Islet of Langerhans (tissue), 1 donor: ENCODE data around the gene CTSZ.
"Not testable (repeated sequence)": the region's sequence is repeated elsewhere in the genome, so short reads cannot be mapped to it uniquely, and the experiment has no call there.

Experiments
- FAIRE-seq: peaks from one replicate; lab custom pipeline; 2011; peaks lifted over from hg19 to GRCh38; lab: Jason Lieb, UNC

The CTSZ gene

DNA sequence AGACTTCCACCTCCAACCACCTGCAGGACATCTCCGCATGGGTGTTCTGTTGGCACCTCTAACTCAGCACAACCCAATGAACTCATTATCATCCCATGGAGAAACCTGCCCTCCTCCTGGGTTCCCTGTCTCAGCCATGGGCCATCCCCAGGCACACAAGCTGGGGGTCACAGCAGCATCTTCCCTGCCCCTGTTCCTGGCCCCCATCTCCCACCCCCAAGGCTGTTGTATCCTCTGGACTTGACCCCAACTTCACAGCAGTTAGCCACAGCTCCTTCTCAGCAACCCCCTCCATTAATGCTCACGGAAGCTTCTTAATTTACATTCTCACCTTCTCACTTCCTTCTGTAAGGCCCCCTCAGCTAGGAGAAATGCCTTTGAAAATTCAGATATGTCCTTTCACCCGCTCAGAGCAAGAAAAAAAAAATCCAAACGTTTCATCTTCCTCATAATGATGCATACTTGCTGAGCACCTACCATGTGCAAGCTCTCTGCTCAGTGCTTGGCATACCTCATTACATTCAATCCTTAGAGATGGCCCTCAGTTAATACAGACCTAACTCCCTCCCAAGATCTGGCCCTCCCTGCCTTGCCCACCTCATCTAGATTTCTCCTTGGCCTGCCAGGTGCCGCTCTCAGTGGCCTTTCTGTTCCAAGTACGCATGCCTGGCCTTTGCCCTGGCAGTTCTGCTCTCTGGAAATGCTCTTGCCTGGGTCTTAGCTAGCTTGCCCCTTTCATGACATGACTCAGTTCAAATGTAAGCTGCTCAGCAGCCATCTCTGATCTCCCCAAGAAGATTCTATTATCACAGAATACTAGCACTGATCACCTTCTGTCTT lies 28.5 kb downstream of the CTSZ start:
- FAIRE-seq = no peak

DNA sequence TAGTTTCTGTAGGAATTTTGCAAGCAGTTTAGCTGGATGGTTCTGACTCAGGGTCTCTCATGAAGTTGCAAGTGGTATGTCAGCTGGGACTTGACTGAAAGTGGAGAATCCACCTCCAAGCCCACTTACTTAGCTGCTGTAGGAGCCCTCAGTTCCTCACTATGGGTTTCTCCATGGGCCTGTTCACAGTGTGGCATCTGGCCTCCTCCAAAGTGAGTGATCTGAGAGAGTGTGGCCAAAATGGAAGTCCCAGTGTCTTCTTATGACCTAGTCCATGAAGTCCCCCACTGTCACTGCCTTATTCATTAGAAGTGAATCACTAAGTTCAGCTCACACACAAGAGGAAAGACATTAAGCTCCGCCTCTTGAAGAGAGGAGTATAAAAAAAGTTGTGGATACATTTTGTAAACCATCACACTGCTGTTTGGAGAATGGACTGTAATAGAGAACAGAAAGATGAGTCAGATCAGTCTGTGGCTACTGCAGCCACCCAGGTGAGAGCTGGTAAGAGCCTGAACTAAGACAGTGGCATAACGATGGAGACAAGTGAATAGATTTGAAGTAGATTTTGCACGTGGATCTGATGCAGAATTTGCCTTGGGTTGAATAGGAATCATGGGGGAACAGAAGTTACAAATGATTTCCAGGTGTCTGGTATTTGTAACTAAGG lies 30.9 kb downstream of the CTSZ start:
- FAIRE-seq = no peak

DNA sequence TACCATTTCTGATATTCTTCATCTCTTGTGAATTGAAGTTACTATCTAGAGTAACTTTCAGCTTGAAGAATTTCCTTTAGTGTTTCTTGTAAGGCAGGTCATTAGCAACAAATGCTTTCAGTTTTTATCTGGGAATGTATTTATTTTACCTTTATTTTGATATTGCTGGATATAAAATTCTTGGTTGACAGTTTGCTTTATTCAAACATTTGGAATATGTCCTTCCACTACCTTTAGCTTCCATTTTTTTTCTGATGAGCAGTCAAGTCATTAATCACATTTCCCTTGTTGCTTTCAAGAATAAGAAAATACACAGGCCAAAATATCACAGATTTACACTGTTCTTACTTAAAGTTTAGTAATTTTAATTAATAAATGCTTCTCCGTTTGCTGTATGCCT lies 31.7 kb downstream of the CTSZ start:
- FAIRE-seq = no peak

DNA sequence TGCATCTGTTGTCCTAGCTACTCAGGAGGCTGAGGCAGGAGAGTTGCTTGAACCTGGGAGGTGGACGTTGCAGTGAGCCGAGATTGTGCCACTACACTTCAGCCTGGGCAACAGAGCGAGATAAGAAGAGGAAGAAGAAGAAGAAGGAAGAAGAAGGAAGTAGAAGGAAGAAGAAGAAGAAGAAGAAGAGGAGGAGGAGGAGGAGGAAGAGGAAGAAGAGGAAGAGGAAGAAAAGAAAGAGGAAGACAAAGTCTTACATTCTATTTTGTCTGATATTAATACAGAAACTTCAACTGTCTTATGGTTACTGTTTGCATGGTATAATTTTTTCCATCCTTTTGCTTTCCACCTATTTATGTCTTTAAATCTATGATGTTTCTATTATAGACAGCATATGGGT lies 33.2 kb downstream of the CTSZ start:
- FAIRE-seq = no peak

DNA sequence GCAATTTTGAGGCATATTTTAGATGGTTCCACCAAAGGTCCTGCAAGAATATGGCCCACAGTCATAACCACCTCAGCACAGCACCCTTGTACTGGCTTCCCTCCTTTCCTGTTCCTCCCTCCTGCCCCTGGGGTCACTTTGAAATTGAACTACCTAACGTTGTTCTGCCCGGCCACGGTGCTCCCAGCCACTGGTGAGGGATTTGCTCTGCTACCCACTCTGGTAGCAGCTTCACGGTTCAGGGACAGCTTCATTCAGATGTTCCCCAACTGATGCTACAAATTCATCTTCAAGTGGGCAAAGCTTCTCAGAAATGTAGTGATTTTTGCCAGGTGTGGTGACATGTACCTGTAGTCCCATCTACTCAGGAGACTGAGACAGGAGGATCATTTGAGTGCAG lies 33.9 kb downstream of the CTSZ start:
- no peak for FAIRE-seq

DNA sequence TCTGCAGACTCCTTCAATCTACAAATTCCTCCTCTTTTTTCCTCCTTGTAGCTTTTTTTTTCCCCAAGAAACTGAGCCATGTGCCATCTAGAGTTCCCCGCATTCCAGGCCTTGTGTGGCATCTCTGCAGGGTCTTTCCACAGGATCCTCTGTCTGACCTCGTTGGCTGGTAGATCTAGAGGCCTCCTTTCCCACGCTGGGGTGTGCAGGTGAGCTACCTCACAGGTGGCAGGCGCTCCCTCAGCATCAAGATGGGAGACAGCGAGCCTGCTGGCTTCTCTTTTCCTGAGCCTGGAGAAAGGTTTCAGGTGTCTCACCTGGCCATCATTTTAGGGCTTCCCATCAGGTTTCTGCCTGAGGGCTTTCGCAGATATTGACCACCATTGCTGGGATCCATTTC lies 35.6 kb downstream of the CTSZ start:
- FAIRE-seq = no peak

DNA sequence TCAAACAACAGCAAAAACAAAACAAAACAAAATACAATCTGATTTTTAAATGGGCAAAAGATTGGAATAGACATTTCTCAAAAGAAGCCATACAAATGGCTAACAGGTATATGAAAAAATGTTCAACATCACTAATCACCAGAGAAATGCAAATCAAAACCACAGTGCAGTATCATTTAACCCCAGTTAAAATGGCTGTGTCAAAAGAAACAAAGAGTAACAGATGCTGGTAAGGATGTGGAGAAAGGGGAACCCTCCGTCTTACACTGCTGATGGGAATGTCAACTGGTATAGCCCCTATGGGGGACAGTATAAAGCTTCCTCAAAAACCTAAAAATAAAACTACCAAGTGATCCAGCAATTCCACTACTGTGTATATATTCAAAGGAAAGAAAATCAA lies 36.9 kb downstream of the CTSZ start:
- FAIRE-seq = no peak

DNA sequence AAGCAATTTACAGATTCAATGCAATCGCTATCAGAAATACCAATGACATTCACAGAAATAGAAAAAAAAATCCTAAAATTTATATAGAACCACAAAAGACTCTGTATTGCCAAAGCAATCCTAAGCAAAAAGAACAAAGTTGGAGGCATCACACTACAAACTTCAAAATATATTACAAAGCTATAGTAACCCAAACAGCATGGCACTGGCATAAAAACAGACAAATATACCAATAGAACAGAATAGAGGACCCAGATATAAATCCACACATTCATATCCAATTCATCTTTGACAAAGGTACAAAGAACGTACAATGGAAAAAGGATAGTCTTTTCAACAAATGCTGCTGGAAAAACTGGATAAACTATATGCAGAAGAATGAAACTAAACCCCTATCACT lies 37.6 kb downstream of the CTSZ start:
- FAIRE-seq = no peak

DNA sequence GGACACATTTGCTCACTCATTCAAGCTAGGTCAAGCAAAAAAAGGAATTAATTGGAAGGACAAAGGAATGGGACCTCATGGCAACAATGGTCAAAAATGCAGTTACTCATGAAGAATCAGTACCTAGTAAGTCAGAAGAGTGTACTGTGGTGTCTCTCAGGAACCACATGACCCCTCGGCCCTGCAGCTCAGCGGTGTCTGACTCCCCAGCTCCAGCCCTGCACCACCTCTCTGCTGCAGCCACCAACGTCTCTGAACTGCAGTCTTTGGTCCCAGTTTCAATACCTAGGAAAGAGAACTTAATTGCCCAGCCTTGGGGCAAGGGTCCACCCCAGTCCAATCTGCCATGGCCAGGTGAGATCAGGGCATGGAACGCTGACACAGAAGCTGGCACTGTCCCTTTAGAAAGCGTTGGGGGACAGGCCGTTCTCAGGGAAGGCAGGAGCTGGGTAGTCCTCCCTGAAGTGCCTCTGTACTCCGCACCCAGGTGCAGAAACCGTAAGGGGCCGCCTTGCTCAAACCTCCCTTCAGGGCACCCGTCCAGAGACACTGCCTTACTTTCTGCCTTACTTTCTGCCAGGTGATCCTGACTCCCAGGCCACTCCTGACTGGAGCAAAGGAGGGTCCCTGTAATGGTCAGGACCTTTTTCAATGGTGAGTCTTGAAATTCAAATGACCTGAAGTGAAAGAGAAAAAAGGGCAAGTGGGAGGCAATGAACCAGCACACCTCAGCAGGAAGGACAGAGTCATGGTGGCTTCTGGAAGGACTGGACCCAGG lies 39.2 kb downstream of the CTSZ start:
- FAIRE-seq = no peak

DNA sequence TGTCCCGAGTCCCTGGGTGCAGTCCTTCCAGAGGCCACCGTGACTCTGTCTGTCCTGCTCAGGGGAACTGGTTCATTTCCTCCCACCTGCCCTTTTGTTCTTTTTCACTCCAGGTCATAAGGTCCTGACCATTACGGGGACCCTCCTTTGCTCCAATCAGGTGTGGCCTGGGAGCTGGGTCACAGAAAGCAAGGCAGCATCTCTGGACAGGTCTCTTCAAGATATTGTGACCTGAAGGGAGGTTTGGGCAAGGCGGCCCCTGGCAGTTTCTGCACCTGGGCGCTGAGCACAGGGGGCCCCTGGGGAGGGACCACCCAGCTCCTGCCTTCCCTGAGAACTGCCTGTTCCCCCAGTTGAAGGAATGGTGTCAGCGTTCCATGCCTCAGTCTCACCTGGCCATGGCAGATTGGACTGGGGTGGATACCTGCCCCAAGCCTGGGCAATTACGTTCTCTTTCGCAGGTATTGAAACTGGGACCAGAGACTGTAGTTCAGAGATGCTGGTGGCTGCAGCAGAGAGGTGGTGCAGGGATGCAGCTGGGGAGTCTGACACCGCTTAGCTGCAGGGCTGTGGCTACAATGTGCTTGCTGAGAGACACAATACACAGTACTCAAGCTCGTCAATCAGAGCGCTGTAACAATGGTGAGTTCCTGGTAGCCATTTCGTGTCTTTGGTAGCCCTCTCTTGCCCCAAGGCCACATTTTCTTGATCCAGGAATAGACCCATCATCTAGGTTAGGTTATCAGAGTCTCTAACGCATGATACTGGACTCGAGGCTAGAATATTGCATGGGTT lies 41.6 kb downstream of the CTSZ start:
- no peak for FAIRE-seq

DNA sequence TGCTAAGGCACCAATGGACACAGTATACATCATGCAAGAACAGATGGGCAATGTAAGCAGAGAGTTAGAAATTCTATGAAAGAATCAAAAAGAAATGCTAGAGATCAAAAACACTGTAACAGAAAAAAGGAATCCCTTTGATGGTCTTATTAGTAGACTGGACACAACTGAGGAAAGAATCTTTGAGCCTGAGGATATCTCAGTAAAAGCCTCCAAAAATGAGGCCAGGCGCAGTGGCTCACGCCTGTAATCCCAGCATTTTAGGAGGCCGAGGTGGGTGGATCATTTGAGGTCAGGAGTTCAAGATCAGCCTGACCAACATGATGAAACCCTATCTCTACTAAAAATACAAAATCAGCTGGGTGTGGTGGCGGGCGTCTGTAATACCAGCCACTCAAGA lies 43.1 kb downstream of the CTSZ start:
- not testable (repeated sequence) for FAIRE-seq

DNA sequence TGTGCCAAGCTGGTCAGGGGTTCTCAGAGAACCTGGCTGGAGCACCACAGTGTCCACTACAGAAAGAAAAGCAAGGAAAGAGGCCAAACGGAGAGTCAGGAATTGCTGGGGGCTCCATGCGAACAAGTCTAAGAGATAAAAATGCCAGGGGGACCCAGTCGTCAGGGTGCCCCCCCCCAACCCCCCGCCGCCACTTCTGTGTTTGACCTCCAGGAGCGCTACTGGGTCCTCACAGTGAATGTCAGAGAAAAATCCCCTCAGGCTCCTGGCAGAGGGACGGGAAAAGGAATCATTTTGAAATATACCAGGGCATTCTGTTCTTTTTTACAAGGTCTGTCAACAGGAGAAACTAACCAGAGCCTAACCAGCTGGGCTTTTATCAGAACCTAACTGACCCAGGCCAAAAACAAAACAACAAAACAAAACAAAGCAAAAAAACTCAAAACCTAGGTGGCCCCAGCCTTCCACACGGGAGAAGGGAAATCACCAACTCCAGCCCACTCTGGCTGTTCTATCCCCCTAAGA lies 43.9 kb downstream of the CTSZ start:
- FAIRE-seq = no peak

DNA sequence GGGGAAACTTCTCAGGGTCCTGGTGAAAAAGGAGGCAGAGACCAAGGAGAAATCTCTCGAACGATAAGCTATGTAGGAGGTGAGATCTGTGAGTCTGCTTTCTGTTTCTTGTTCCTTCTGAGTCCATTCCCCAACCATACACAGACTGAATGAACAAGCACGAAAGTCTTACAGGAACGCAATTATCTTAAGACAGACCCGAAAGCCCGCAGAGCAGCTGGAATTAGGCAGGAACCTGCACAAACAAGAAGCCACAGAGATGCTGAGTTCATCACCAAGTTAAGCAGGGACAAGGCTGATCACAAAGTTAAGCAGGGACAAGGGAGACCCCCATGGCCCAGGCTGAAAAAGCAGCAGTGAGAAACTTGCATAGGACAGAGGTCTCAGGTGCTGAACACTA lies 47.4 kb downstream of the CTSZ start:
- FAIRE-seq = no peak

DNA sequence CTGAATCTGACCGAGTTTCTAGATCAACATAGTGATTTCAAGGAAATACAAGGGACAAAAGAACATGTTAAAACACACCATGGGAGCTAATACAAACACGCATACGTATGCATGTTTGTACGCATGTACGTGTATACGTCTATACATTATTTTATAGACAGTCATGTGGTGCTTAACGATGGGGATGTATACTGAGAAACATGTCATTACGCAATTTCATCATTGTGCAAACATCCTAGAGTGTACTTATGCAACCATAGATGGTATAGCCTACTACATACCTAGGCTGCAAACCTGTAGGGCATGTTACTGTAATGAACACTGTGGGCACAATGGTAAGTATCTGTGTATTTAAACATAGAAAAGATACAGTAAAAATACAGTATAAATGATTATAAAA lies 51.0 kb downstream of the CTSZ start:
- no peak for FAIRE-seq

DNA sequence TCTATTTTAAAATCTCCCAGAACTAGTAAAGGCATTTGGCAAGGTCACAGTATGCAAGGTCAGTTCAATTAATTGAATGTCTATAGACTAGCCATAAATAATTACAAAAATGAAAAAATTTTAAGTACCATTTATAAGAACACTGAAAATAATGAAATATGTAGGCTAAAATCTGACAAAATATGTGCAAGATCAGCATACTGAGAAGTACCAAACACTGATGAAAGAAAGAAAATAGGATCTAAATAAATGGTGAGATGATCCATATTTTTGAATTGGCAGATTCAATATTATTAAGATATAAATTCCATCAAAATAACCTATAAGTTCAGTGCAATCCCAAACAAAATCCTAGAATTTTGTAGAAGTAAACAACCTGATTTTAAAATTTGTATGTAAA lies 54.0 kb downstream of the CTSZ start:
- no peak for FAIRE-seq

DNA sequence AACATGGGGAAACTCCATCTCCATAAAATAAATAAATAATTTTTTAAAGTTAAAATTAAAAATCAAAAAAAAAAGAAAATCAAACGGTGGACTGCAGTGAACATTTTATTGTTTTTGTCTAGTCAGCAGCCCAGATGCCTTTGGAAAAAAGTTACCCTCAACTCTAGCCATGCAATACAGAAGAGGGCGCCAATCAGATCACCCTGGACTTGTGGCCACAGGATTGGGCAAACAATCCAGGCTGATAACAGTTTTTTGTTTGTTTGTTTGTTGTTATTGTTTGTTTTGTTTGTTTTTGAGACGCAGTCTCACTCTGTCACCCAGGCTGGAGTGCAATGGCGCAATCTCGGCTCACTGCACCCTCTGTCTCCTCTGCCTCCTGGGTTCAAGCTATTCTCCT lies 56.5 kb downstream of the CTSZ start:
- no peak for FAIRE-seq

DNA sequence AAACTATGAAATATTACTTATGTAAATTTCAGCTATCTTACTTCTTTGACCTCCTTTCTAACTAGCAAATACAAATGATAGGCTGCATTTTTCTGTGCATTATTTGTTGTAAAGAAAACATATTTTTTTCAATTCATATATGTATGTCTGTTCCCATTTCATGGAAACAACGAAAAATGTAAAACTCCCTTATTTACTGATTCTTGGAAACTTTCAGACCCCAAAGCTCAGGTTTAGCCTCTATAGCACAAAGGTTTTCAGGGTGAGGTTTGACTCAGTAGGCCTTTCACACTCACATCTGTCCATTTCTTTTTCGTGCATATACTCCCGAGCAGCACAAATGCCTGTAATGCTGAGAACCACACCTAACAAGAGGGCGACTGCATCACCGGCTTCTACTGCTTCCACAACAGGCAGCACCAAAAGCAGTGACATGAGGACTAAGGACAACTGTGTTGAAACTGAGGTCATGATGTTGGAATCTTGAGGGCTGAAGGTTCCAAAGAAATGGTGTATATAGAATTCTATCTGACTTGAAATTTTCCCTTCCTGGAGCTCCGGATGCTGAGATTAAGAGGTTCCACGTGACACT lies 59.2 kb downstream of the CTSZ start:
- FAIRE-seq = not testable (repeated sequence)

DNA sequence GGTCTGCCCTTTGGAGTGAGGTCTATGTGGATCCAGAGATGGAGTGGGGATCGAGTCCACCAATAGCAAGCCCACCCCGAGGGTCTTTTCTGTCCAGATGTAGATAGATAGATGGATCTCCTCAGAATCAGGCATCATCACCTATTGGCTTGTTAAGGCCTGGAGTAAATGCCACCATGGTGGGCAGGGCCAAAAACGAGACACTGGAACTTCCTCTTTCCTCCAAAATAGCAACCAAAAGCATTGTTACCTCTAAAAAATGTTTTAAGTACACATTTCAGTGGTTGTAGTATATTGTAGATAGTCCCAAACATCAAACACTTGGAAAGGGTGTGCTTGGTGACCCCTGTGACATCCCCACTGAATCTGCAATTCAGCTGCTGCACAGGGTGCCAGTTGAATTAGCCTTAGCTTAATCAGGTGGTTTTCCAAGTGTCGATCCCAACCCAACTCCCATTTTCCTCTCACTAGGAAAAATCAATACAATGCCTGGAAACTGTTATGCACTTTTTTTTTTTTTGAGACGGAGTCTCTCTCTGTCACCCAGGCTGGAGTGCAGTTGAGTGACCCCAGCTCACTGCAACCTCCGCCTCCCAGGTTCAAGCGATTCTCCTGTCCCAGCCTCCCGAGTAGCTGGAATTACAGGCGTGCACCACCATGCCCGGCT lies 61.0 kb downstream of the CTSZ start:
- FAIRE-seq = no peak
